GM19238 (cell line): ENCODE results near the gene AFAP1L2.

Experiments used
- DNase-seq: peaks from one replicate; pipeline ENCODE4 v3.0.0; 2011; ENCODE audit warnings: low spot score; ENCODE audit not compliant: insufficient read length

The AFAP1L2 gene

DNA sequence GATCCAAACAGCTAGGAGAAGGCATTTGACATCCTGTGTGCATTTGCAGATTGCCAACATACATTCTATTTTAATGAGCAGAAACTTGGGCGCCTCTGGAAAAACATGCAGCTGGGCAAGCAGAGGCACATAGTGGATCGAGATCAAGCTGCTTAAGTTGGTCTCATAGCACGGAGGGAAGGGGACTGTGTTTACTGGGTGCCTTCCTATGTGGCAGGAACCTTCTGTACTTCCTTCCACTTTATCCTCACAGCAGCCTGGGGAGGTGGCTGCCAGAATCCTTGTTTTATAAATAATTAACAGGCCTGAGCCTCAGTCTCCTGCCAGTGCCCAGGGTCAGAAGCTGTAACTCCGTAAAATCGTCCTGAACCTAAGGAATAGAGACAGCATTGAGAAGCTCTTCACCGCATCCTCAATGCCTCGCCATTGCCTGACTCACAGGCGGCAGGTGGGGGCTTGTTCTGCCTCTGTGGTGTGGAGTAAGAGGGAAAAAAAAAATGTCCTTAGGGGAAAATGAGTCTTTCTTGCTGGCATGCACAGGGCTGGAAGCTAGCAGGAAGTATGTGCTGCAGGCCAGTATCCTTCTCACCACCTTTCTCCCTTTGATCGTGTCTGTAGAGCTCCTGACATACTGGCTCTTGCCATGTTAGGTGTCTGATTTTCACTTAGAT is 159.0 kb downstream of the AFAP1L2 start:
- DNase-seq: no peak
